C4-2B (cell line): ENCODE measurements around the gene BTBD9.

Experiments
- ZFX ChIP-seq: fragments of 450-650 bp; IDR thresholded peaks from 2 replicates; pipeline ENCODE4 v1.6.1; 2017
- TF ChIP-seq, protein P1 (sequence below): fragments of 450-650 bp; conservative IDR thresholded peaks from 2 replicates; pipeline ENCODE4 v1.5.1; 2017; ENCODE audit warnings: mild to moderate bottlenecking

DNA sequence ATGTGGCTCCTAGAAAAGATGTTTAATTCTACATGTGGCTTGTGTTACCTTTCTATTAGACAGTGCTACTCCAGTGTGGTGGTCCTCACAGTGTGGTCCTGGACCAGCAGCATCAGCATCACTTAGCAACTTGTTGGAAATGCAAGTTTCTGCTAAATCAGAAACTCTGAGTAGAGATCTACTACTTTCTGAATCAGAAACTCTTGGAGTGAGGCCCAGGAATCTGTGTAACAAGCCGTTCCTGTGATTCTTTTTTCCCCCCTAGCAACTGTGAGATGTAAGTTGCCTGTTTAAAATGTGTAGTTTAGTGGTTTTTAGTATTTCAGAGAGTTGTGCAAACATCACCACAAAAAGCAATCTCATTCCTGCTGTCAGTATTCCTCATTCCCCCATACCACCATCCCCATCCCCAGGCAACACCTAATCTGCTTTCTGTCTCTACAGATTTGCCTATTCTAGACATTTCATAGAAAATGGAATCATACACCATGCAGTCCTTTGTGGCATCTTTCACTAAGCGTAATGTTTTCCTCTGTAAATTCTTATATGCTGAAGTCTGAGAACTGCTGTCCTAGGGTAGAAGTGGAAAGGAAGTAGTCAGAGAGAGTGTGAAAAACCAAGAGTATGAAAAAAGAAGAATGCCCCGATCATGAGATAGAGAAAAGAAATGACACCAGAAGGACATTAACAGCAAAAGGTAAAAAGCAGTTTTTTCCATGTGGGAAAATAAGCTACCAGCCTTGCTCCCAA is 18.9 kb upstream of the BTBD9 start:
- TF ChIP-seq, protein P1, sequence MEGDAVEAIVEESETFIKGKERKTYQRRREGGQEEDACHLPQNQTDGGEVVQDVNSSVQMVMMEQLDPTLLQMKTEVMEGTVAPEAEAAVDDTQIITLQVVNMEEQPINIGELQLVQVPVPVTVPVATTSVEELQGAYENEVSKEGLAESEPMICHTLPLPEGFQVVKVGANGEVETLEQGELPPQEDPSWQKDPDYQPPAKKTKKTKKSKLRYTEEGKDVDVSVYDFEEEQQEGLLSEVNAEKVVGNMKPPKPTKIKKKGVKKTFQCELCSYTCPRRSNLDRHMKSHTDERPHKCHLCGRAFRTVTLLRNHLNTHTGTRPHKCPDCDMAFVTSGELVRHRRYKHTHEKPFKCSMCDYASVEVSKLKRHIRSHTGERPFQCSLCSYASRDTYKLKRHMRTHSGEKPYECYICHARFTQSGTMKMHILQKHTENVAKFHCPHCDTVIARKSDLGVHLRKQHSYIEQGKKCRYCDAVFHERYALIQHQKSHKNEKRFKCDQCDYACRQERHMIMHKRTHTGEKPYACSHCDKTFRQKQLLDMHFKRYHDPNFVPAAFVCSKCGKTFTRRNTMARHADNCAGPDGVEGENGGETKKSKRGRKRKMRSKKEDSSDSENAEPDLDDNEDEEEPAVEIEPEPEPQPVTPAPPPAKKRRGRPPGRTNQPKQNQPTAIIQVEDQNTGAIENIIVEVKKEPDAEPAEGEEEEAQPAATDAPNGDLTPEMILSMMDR: no peak
- no peak for TF ChIP-seq ZFX
